ENCODE data around the gene ADARB1.

DNA sequence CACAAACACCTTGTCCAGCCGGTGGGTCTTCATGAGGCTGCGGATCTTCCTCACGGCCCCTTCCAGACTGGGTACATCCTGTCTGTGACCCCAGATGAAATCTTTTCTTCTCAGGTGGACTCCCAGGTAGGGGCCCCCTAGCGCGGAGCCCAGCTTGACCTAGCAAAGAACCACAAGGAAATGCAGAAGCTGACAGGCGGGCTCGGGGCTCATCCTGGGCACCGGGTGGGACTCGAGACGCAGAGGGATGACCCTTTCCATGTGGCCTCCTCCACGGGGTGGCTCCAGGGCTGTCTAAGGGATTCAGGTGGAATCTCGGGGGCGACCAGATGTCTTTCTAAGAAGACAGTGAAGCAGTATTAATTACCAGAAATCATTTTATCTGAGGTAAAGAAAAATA, 195.5 kb downstream of the ADARB1 start:
- TF ChIP-seq POLR2A (IDR thresholded peaks at IDR 0.05) (no peak), EP300 (IDR thresholded peaks at IDR 0.05) (no peak)
- TF ChIP-seq, protein P1, sequence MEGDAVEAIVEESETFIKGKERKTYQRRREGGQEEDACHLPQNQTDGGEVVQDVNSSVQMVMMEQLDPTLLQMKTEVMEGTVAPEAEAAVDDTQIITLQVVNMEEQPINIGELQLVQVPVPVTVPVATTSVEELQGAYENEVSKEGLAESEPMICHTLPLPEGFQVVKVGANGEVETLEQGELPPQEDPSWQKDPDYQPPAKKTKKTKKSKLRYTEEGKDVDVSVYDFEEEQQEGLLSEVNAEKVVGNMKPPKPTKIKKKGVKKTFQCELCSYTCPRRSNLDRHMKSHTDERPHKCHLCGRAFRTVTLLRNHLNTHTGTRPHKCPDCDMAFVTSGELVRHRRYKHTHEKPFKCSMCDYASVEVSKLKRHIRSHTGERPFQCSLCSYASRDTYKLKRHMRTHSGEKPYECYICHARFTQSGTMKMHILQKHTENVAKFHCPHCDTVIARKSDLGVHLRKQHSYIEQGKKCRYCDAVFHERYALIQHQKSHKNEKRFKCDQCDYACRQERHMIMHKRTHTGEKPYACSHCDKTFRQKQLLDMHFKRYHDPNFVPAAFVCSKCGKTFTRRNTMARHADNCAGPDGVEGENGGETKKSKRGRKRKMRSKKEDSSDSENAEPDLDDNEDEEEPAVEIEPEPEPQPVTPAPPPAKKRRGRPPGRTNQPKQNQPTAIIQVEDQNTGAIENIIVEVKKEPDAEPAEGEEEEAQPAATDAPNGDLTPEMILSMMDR (IDR thresholded peaks at IDR 0.05): no peak

Measured in ovary (tissue), 3 donors.